ENCODE results near the gene PSAPL1. TPM values are rescaled to one million over a fixed set of nuclear protein-coding genes. Genes with fewer than 3 reads are reported as not detected.

The PSAPL1 gene
- total RNA-seq, 1 experiment from 2014 or later = not detected

- BruUV-seq (replicated peaks) = no TSS peak
- ChIA-PET POLR2A (ENCODE audit: low non-redundant PET) (no interaction called here), CTCF (no interaction called here)
- Histone ChIP-seq H3K27me3 (replicated peaks; ENCODE audit: insufficient read depth, low read depth, low read length, poor library complexity) (peaks cover 17% of the 10 kb centered on the region), H3K9me3 (ENCODE audit: low read depth, low read length, poor library complexity, severe bottlenecking) (no peaks in the 10 kb centered on the region), H3K36me3 (ENCODE audit: insufficient read depth, low read length, poor library complexity, severe bottlenecking) (no peaks in the 10 kb centered on the region), H3K27ac (ENCODE audit: low read depth, low read length, poor library complexity, severe bottlenecking) (no peak overlapping the region), H3K4me1 (ENCODE audit: insufficient read depth, low read length, poor library complexity, severe bottlenecking) (no peaks in the 10 kb centered on the region), H3K4me3 (ENCODE audit: low read depth, low read length, poor library complexity, severe bottlenecking) (no peak overlapping the region)
- intact Hi-C loops (cut with micrococcal nuclease; ENCODE audit: unreplicated experiment) = no loop called here
- DNase-seq (ENCODE audit: low spot score) = no peak
- no peak for TF ChIP-seq EZH2 (IDR thresholded peaks at IDR 0.05; ENCODE audit: borderline replicate concordance, low read depth, low read length, poor library complexity, severe bottlenecking)
- TF ChIP-seq CTCF (conservative IDR thresholded peaks at IDR 0.05; ENCODE audit: low read depth, low read length) = no peak
These were observed 23.2 kb downstream of the PSAPL1 start for GRCh38 chr4:7411491-7411890.

- intact Hi-C loops (cut with micrococcal nuclease; ENCODE audit: unreplicated experiment) = no loop called here
- Histone ChIP-seq H3K36me3 (ENCODE audit: insufficient read depth, low read length, poor library complexity, severe bottlenecking) (no peaks in the 10 kb centered on the region), H3K4me3 (ENCODE audit: low read depth, low read length, poor library complexity, severe bottlenecking) (no peak overlapping the region), H3K27me3 (replicated peaks; ENCODE audit: insufficient read depth, low read depth, low read length, poor library complexity) (peaks cover 17% of the 10 kb centered on the region), H3K4me1 (ENCODE audit: insufficient read depth, low read length, poor library complexity, severe bottlenecking) (no peaks in the 10 kb centered on the region), H3K9me3 (ENCODE audit: low read depth, low read length, poor library complexity, severe bottlenecking) (no peaks in the 10 kb centered on the region), H3K27ac (ENCODE audit: low read depth, low read length, poor library complexity, severe bottlenecking) (no peak overlapping the region)
- no peak for DNase-seq (ENCODE audit: low spot score)
- BruUV-seq (replicated peaks) = no TSS peak
- TF ChIP-seq CTCF (conservative IDR thresholded peaks at IDR 0.05; ENCODE audit: low read depth, low read length) (no peak), EZH2 (IDR thresholded peaks at IDR 0.05; ENCODE audit: borderline replicate concordance, low read depth, low read length, poor library complexity, severe bottlenecking) (no peak)
- CTCF ChIA-PET = no interaction called here
- POLR2A ChIA-PET (ENCODE audit: low non-redundant PET) = no interaction called here
These were observed 24.3 kb downstream of the PSAPL1 start for GRCh38 chr4:7410446-7410845.

GRCh38 chr4:7408166-7408565, 26.6 kb downstream of the PSAPL1 start:
- BruUV-seq (replicated peaks) = no TSS peak
- Histone ChIP-seq H3K4me1 (ENCODE audit: insufficient read depth, low read length, poor library complexity, severe bottlenecking) (no peaks in the 10 kb centered on the region), H3K27me3 (replicated peaks; ENCODE audit: insufficient read depth, low read depth, low read length, poor library complexity) (peaks cover 12% of the 10 kb centered on the region), H3K36me3 (ENCODE audit: insufficient read depth, low read length, poor library complexity, severe bottlenecking) (no peaks in the 10 kb centered on the region), H3K9me3 (ENCODE audit: low read depth, low read length, poor library complexity, severe bottlenecking) (no peaks in the 10 kb centered on the region), H3K27ac (ENCODE audit: low read depth, low read length, poor library complexity, severe bottlenecking) (no peak overlapping the region), H3K4me3 (ENCODE audit: low read depth, low read length, poor library complexity, severe bottlenecking) (no peak overlapping the region)
- CTCF ChIA-PET = no interaction called here
- POLR2A ChIA-PET (ENCODE audit: low non-redundant PET) = no interaction called here
- no peak for DNase-seq (ENCODE audit: low spot score)
- no peak for TF ChIP-seq EZH2 (IDR thresholded peaks at IDR 0.05; ENCODE audit: borderline replicate concordance, low read depth, low read length, poor library complexity, severe bottlenecking)
- TF ChIP-seq CTCF (conservative IDR thresholded peaks at IDR 0.05; ENCODE audit: low read depth, low read length) = no peak
- intact Hi-C loops (cut with micrococcal nuclease; ENCODE audit: unreplicated experiment) = no loop called here
